Colonic mucosa (tissue), 4 donors: Measurements from ENCODE around the gene TRMT44. TPM values are rescaled to one million over a fixed set of nuclear protein-coding genes. Genes with fewer than 3 reads are reported as not detected.
"Not testable (repeated sequence)": the region's sequence is repeated elsewhere in the genome, so short reads cannot be mapped to it uniquely, and the experiment has no call there.

Source experiments
- DNase-seq: peaks from one replicate; pipeline ENCODE4 v3.0.0-alpha.2; 2020
- H3K27ac ChIP-seq: fragments of 200-600 bp; one replicate; pipeline ENCODE4 v1.8.0; 2021
- H3K27me3 ChIP-seq: fragments of 200-600 bp; one replicate; pipeline ENCODE4 v1.8.0; 2021
- H3K36me3 ChIP-seq: fragments of 200-600 bp; one replicate; pipeline ENCODE4 v1.8.0; 2021
- H3K4me1 ChIP-seq: fragments of 200-600 bp; one replicate; pipeline ENCODE4 v1.8.0; 2021; ENCODE audit warnings: mild to moderate bottlenecking
- H3K4me3 ChIP-seq: fragments of 200-600 bp; one replicate; pipeline ENCODE4 v1.8.0; 2021
- H3K9ac ChIP-seq, 2 donors: one replicate each; pipeline ENCODE4 v1.7.0; 2013; ENCODE audit warnings: control low read depth in 2 of 2, low read depth in 2 of 2, low read length in 2 of 2
- H3K9me3 ChIP-seq: fragments of 200-600 bp; one replicate; pipeline ENCODE4 v1.8.0; 2021
- intact Hi-C: fragments of 100-400 bp; cut with DNase I; formaldehyde crosslinking; loops from one replicate; pipeline ENCODE4 v1.14.1; 2022
- total RNA-seq, 2 donors: library from RNA; stranded (reverse); fragmentation: NEBNext Ultra II Directional in 1 of 2; extraction: Animal tissue kit (Norgen Biotek cat#: 25700) in 1 of 2; gene quantifications; one replicate each; pipeline ENCODE4 v1.2.1, GENCODE V29; 2021
- TF ChIP-seq, protein P1 (sequence below): fragments of 200-600 bp; IDR thresholded peaks from one replicate; pipeline ENCODE4 v1.8.0; 2022; ENCODE audit warnings: antibody characterized with exemption, mild to moderate bottlenecking
- donor health status: healthy.
- donor health status: DM: no; HTN: no; CAD: no.
- donor health status: DM: no; HTN: no; CAD: no.

TRMT44 gene
- total RNA-seq, 2 donors from 2014 or later, result 10.3 to 15.6 TPM

DNA sequence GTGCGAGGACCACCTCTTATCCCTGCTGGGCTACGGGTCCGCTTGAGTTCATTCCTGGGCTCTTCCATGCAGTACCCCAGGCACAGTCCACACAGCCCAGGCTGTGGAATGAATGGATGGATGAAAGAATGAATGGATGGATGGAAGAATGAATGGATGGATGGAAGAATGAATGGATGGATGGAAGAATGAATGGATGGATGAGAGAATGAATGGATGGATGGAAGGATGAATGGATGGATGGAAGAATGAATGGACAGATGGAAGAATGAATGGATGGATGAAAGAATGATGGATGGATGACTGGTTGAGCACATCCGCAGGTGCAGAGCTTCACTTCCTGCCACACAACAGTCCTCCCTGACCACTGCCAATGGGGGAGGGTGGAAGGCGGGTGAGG lies 28.3 kb upstream of the TRMT44 start:
- H3K27ac ChIP-seq, result no peak overlapping the region
- H3K36me3 ChIP-seq, result no peaks in the 10 kb centered on the region
- H3K9ac ChIP-seq, result no peak overlapping the region
- H3K9me3 ChIP-seq, result no peaks in the 10 kb centered on the region
- no peaks in the 10 kb centered on the region for H3K4me1 ChIP-seq
- H3K4me3 ChIP-seq, result no peak overlapping the region
- intact Hi-C loops, result no loop called here
- DNase-seq, result no peak
- H3K27me3 ChIP-seq, result no peaks in the 10 kb centered on the region
- TF ChIP-seq, protein P1, sequence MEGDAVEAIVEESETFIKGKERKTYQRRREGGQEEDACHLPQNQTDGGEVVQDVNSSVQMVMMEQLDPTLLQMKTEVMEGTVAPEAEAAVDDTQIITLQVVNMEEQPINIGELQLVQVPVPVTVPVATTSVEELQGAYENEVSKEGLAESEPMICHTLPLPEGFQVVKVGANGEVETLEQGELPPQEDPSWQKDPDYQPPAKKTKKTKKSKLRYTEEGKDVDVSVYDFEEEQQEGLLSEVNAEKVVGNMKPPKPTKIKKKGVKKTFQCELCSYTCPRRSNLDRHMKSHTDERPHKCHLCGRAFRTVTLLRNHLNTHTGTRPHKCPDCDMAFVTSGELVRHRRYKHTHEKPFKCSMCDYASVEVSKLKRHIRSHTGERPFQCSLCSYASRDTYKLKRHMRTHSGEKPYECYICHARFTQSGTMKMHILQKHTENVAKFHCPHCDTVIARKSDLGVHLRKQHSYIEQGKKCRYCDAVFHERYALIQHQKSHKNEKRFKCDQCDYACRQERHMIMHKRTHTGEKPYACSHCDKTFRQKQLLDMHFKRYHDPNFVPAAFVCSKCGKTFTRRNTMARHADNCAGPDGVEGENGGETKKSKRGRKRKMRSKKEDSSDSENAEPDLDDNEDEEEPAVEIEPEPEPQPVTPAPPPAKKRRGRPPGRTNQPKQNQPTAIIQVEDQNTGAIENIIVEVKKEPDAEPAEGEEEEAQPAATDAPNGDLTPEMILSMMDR, result no peak

DNA sequence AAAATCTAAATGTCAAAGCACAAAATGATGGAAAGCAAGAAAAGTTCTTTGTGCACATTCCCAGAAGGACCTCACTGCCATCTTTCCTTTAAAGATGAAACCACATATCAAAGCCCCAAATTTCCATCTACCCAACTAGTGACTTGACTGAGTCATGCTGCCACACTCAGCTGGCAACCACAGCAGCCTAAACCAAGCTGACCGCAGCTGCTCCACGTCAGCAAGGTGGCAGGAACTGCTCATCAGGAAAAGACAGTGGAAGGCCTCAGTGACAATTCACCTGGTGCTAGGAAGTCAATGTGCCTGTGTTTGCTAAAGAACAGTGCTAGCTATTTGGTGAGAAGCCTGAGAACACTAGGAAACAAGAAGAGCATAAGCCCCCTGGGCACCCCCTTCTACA lies 26.2 kb upstream of the TRMT44 start:
- no peaks in the 10 kb centered on the region for H3K36me3 ChIP-seq

DNA sequence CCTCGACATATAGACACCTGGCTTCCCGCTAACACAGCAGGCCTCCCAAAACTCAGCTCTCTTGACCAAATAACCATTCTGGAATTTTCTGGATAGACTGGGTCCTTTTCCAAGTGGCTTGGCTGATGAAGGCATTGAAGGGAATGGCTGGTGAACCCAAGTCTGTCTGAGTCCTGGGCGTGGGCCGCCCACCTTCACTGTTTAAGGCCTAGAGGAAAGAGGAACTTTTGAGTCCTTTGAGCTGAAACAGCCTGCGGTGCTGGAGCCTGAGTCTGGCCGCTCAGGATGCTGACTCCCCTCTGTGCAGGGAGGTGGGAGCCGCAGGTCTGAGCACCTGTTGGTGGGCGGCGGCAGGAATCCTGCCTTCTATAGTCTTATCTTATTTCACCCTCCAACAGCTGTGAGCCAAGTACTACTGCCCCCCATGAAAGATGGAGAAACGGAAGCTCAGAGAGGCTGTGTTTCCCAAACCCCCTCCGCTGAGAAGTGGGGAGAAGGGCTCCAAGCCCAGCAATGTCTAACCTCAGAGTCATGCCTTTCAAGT lies 23.4 kb upstream of the TRMT44 start:
- Histone ChIP-seq H3K9me3 (no peaks in the 10 kb centered on the region), H3K27ac (no peak overlapping the region), H3K27me3 (no peaks in the 10 kb centered on the region), H3K9ac (no peak overlapping the region), H3K4me1 (no peaks in the 10 kb centered on the region), H3K4me3 (no peak overlapping the region), H3K36me3 (no peaks in the 10 kb centered on the region)
- intact Hi-C loops, result no loop called here
- TF ChIP-seq, protein P1, result no peak
- DNase-seq, result no peak

More for the DNA sequence above, 26.2 kb upstream of the TRMT44 start:
- no peak for DNase-seq
- intact Hi-C loops, result no loop called here
- Histone ChIP-seq H3K27ac (no peak overlapping the region), H3K9me3 (no peaks in the 10 kb centered on the region), H3K4me3 (no peak overlapping the region), H3K9ac (no peak overlapping the region), H3K27me3 (no peaks in the 10 kb centered on the region), H3K4me1 (no peaks in the 10 kb centered on the region)
- TF ChIP-seq, protein P1, result no peak

DNA sequence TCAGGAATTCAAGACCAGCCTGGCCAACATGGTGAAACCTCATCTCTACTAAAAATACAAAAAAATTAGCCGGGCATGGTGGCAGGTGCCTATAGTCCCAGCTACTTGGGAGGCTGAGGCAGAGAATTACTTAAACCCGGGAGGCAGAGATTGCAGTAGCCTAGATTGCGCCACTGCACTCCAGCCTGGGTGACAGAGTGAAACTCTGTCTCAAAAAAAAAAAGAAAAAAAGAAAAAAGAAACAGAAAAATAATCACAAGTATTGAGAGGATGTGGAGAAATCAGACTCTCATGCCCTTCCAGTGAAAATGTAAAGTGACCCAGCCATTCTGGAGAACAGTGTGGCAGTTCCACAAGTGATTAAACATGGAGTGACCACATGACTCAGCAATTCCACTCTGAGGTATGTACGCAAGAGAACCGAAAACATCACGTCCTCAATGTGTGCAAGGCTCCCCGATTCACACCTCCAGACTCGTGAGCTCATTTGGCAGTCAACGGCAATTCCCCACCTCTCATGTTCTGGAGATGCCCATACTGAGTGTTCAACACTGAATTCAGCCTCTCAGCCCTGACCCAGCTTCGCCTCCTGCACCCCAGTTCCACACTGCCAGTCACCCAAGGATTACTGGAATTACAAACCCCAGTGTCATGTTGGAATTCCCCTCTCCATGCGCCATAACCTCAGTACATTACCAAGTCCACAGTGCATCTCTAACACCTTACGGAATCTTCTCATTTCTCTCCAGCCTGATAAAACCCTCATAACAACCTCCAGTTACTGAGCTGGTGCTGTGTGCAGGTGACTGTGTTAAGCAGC lies 21.1 kb upstream of the TRMT44 start:
- Histone ChIP-seq H3K27ac (no peak overlapping the region), H3K27me3 (no peaks in the 10 kb centered on the region), H3K4me3 (no peak overlapping the region), H3K9me3 (no peaks in the 10 kb centered on the region), H3K4me1 (no peaks in the 10 kb centered on the region), H3K9ac (no peak overlapping the region), H3K36me3 (no peaks in the 10 kb centered on the region)
- TF ChIP-seq, protein P1, result no peak
- DNase-seq, result no peak
- intact Hi-C loops, result no loop called here

DNA sequence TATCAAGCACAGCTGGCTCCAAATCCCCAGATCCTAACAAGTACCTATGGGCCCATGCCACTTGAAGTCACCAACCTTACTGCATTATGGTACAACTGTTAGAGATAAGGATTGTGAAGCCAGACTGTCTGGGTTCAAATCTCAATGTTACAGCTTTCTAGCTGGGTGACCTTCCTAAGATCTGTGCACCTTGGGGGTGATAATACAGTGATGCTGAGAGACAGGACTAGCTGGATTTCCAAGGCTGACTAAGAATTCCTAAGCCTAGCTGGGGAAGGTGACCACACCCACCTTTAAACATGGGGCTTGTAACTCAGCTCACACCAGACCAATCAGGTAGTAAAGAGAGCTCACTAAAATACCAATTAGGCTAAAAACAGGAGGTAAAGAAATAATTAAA lies 20.4 kb upstream of the TRMT44 start:
- H3K27ac ChIP-seq, H3K9ac ChIP-seq, H3K4me1 ChIP-seq, H3K9me3 ChIP-seq, intact Hi-C loops, H3K4me3 ChIP-seq, H3K27me3 ChIP-seq, DNase-seq, H3K36me3 ChIP-seq: not testable (repeated sequence)

DNA sequence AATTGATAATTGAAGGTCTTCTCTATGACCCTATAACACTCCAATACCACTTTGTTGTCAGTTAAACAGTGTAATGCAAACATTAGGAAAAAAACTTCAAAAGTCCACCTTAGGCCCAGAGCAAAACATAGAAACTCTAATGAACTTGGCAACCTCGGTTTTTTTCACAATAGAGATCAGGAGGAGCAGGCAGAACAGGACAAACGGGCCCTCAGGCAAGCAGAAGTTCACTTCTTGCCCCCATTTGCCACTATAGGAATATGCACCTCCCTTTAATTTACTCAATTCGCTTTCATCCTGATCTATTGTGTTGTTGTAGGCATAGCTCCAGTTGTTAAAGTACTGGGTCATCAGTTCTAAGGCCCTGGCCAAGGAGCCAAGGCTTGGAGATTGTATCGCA lies 18.2 kb upstream of the TRMT44 start:
- TF ChIP-seq, protein P1, result no peak
- DNase-seq, result no peak
- Histone ChIP-seq H3K9me3 (no peaks in the 10 kb centered on the region), H3K27me3 (no peaks in the 10 kb centered on the region), H3K36me3 (no peaks in the 10 kb centered on the region), H3K4me3 (no peak overlapping the region), H3K27ac (no peak overlapping the region), H3K4me1 (no peaks in the 10 kb centered on the region), H3K9ac (no peak overlapping the region)
- intact Hi-C loops, result no loop called here
